ENCODE measurements around the gene ZNF365.
A peak's percentile ranks its signal among the peaks of the same experiment; 100 is the strongest.
"Not testable (repeated sequence)": the region's sequence is repeated elsewhere in the genome, so short reads cannot be mapped to it uniquely, and the experiment has no call there.

Gene ZNF365

GRCh38 chr10:62374862-62375710 is 917 bp downstream of the ZNF365 start:
- Histone ChIP-seq H3K9ac (ENCODE audit: low read length) (no peak overlapping the region), H2BK5ac (ENCODE audit: low read length) (no peak overlapping the region), H3K79me1 (ENCODE audit: low read length) (no peaks in the 10 kb centered on the region), H2AK5ac (ENCODE audit: low read length) (no peak overlapping the region), H3K23ac (ENCODE audit: low read length) (no peak overlapping the region), H3K36me3 (ENCODE audit: control insufficient read depth, insufficient read depth, low read length) (no peaks in the 10 kb centered on the region), H4K8ac (ENCODE audit: low read depth, low read length) (no peak overlapping the region), H3K4me2 (ENCODE audit: low read length) (no peak overlapping the region), H3K27ac (ENCODE audit: low read depth, low read length) (no peak overlapping the region), H3K4me1 (ENCODE audit: control insufficient read depth, low read depth, low read length) (no peaks in the 10 kb centered on the region), H4K5ac (ENCODE audit: low read length) (no peak overlapping the region), H2BK15ac (replicated peaks; ENCODE audit: low read depth) (no peak overlapping the region), H3K56ac (ENCODE audit: low read length) (no peak overlapping the region), H3K27me3 (ENCODE audit: insufficient read depth, low read length, poor library complexity) (peaks cover 7% of the 10 kb centered on the region), H2BK120ac (ENCODE audit: low read depth, low read length) (no peak overlapping the region), H3K79me2 (ENCODE audit: control insufficient read depth, insufficient read depth, low read length) (no peaks in the 10 kb centered on the region), H3K18ac (ENCODE audit: low read length) (no peak overlapping the region), H3K4ac (ENCODE audit: low read depth, low read length) (no peak overlapping the region), H3K4me3 (ENCODE audit: low read length) (no peak overlapping the region)
- WGBS (ENCODE audit: extremely low coverage, insufficient coverage, low lambda C conversion rate), result no CpG with 5 or more reads among the region's 12 CpGs
- DNase-seq, result peak; percentile 3

- H3K36me3 ChIP-seq (ENCODE audit: control insufficient read depth, insufficient read depth, low read length), result no peaks in the 10 kb centered on the region
- H2BK15ac ChIP-seq (replicated peaks; ENCODE audit: low read depth), result no peak overlapping the region
- no peak overlapping the region for H3K4me2 ChIP-seq (ENCODE audit: low read length)
- H3K79me1 ChIP-seq (ENCODE audit: low read length), result no peaks in the 10 kb centered on the region
- WGBS (ENCODE audit: extremely low coverage, insufficient coverage, low lambda C conversion rate), result no CpG with 5 or more reads among the region's 21 CpGs
- no peak overlapping the region for H2AK5ac ChIP-seq (ENCODE audit: low read length)
- H2BK5ac ChIP-seq (ENCODE audit: low read length), result no peak overlapping the region
- H3K4ac ChIP-seq (ENCODE audit: low read depth, low read length), result no peak overlapping the region
- no peak overlapping the region for H3K18ac ChIP-seq (ENCODE audit: low read length)
- DNase-seq, result no peak
- H3K27me3 ChIP-seq (ENCODE audit: insufficient read depth, low read length, poor library complexity), result peaks cover 7% of the 10 kb centered on the region
- no peak overlapping the region for H2BK120ac ChIP-seq (ENCODE audit: low read depth, low read length)
- H3K27ac ChIP-seq (ENCODE audit: low read depth, low read length), result no peak overlapping the region
- H3K4me3 ChIP-seq (ENCODE audit: low read length), result no peak overlapping the region
- no peak overlapping the region for H4K5ac ChIP-seq (ENCODE audit: low read length)
- no peak overlapping the region for H3K56ac ChIP-seq (ENCODE audit: low read length)
- no peaks in the 10 kb centered on the region for H3K79me2 ChIP-seq (ENCODE audit: control insufficient read depth, insufficient read depth, low read length)
- H4K8ac ChIP-seq (ENCODE audit: low read depth, low read length), result no peak overlapping the region
- no peaks in the 10 kb centered on the region for H3K4me1 ChIP-seq (ENCODE audit: control insufficient read depth, low read depth, low read length)
- no peak overlapping the region for H3K9ac ChIP-seq (ENCODE audit: low read length)
- no peak overlapping the region for H3K23ac ChIP-seq (ENCODE audit: low read length)
Measured at GRCh38 chr10:62376071-62377025, 2.2 kb downstream of the ZNF365 start.

- Histone ChIP-seq H4K8ac (ENCODE audit: low read depth, low read length) (no peak overlapping the region), H3K79me1 (ENCODE audit: low read length) (no peaks in the 10 kb centered on the region), H3K9ac (ENCODE audit: low read length) (no peak overlapping the region), H3K79me2 (ENCODE audit: control insufficient read depth, insufficient read depth, low read length) (no peaks in the 10 kb centered on the region), H3K27me3 (ENCODE audit: insufficient read depth, low read length, poor library complexity) (peaks cover 7% of the 10 kb centered on the region), H2BK120ac (ENCODE audit: low read depth, low read length) (no peak overlapping the region), H3K23ac (ENCODE audit: low read length) (no peak overlapping the region), H2BK5ac (ENCODE audit: low read length) (no peak overlapping the region), H3K27ac (ENCODE audit: low read depth, low read length) (no peak overlapping the region), H4K5ac (ENCODE audit: low read length) (no peak overlapping the region), H3K4me3 (ENCODE audit: low read length) (no peak overlapping the region), H2BK15ac (replicated peaks; ENCODE audit: low read depth) (no peak overlapping the region), H2AK5ac (ENCODE audit: low read length) (no peak overlapping the region), H3K56ac (ENCODE audit: low read length) (no peak overlapping the region), H3K18ac (ENCODE audit: low read length) (no peak overlapping the region), H3K36me3 (ENCODE audit: control insufficient read depth, insufficient read depth, low read length) (no peaks in the 10 kb centered on the region), H3K4me1 (ENCODE audit: control insufficient read depth, low read depth, low read length) (no peaks in the 10 kb centered on the region), H3K4me2 (ENCODE audit: low read length) (no peak overlapping the region), H3K4ac (ENCODE audit: low read depth, low read length) (no peak overlapping the region)
- no peak for DNase-seq
- WGBS (ENCODE audit: extremely low coverage, insufficient coverage, low lambda C conversion rate), result no CpG with 5 or more reads among the region's 3 CpGs
Measured at GRCh38 chr10:62377026-62377415, 2.9 kb downstream of the ZNF365 start.

- Histone ChIP-seq H3K79me2 (ENCODE audit: control insufficient read depth, insufficient read depth, low read length) (no peaks in the 10 kb centered on the region), H3K36me3 (ENCODE audit: control insufficient read depth, insufficient read depth, low read length) (no peaks in the 10 kb centered on the region), H4K5ac (ENCODE audit: low read length) (no peak overlapping the region)
Measured at GRCh38 chr10:62377966-62378365, 3.8 kb downstream of the ZNF365 start.

GRCh38 chr10:62378877-62379276 is 4.7 kb downstream of the ZNF365 start:
- H3K4ac ChIP-seq (ENCODE audit: low read depth, low read length); H3K9ac ChIP-seq (ENCODE audit: low read length); H2BK5ac ChIP-seq (ENCODE audit: low read length); H2BK120ac ChIP-seq (ENCODE audit: low read depth, low read length); H3K27ac ChIP-seq (ENCODE audit: low read depth, low read length); DNase-seq; H3K18ac ChIP-seq (ENCODE audit: low read length); H3K27me3 ChIP-seq (ENCODE audit: insufficient read depth, low read length, poor library complexity); H3K4me3 ChIP-seq (ENCODE audit: low read length); H3K79me1 ChIP-seq (ENCODE audit: low read length); H2AK5ac ChIP-seq (ENCODE audit: low read length); H3K23ac ChIP-seq (ENCODE audit: low read length); H4K8ac ChIP-seq (ENCODE audit: low read depth, low read length); H3K36me3 ChIP-seq (ENCODE audit: control insufficient read depth, insufficient read depth, low read length); H4K5ac ChIP-seq (ENCODE audit: low read length); H3K4me2 ChIP-seq (ENCODE audit: low read length); H3K79me2 ChIP-seq (ENCODE audit: control insufficient read depth, insufficient read depth, low read length); H2BK15ac ChIP-seq (replicated peaks; ENCODE audit: low read depth); H3K4me1 ChIP-seq (ENCODE audit: control insufficient read depth, low read depth, low read length); H3K56ac ChIP-seq (ENCODE audit: low read length): not testable (repeated sequence)
- WGBS (ENCODE audit: extremely low coverage, insufficient coverage, low lambda C conversion rate), result no CpG with 5 or more reads among the region's 6 CpGs

More at GRCh38 chr10:62377966-62378365, 3.8 kb downstream of the ZNF365 start:
- no peak overlapping the region for H3K4ac ChIP-seq (ENCODE audit: low read depth, low read length)
- no peak overlapping the region for H3K23ac ChIP-seq (ENCODE audit: low read length)
- no peak overlapping the region for H3K4me2 ChIP-seq (ENCODE audit: low read length)
- H3K56ac ChIP-seq (ENCODE audit: low read length), result no peak overlapping the region
- H3K4me1 ChIP-seq (ENCODE audit: control insufficient read depth, low read depth, low read length), result no peaks in the 10 kb centered on the region
- H3K9ac ChIP-seq (ENCODE audit: low read length), result no peak overlapping the region
- no peak overlapping the region for H2BK5ac ChIP-seq (ENCODE audit: low read length)
- H2AK5ac ChIP-seq (ENCODE audit: low read length), result no peak overlapping the region
- no CpG with 5 or more reads among the region's 6 CpGs for WGBS (ENCODE audit: extremely low coverage, insufficient coverage, low lambda C conversion rate)
- no peak overlapping the region for H3K18ac ChIP-seq (ENCODE audit: low read length)
- H3K27ac ChIP-seq (ENCODE audit: low read depth, low read length), result no peak overlapping the region
- DNase-seq, result no peak
- no peaks in the 10 kb centered on the region for H3K79me1 ChIP-seq (ENCODE audit: low read length)
- H3K27me3 ChIP-seq (ENCODE audit: insufficient read depth, low read length, poor library complexity), result peaks cover 7% of the 10 kb centered on the region
- H3K4me3 ChIP-seq (ENCODE audit: low read length), result no peak overlapping the region
- H2BK120ac ChIP-seq (ENCODE audit: low read depth, low read length), result no peak overlapping the region
- no peak overlapping the region for H4K8ac ChIP-seq (ENCODE audit: low read depth, low read length)
- H2BK15ac ChIP-seq (replicated peaks; ENCODE audit: low read depth), result no peak overlapping the region

Data from mesendoderm (in vitro differentiated cells).